SK-N-SH (cell line): ENCODE results near the gene NMNAT2.

ENCODE experiments used
- FOSL2 ChIP-seq: IDR thresholded peaks from 2 replicates; pipeline ENCODE4 v1.4.0; 2012; ENCODE audit warnings: low read depth, mild to moderate bottlenecking, moderate library complexity, borderline replicate concordance
- MEF2A ChIP-seq: IDR thresholded peaks from 2 replicates; pipeline ENCODE4 v1.4.0; 2012; ENCODE audit warnings: low read depth, borderline replicate concordance
- PBX3 ChIP-seq: IDR thresholded peaks from 2 replicates; pipeline ENCODE4; 2012

GRCh38 chr1:183285746-183286145, 132.4 kb downstream of the NMNAT2 start:
- TF ChIP-seq MEF2A (no peak), PBX3 (no peak), FOSL2 (no peak)
